WERI-Rb-1 (cell line): Measurements from ENCODE around the gene OSGEPL1.
"Not testable (repeated sequence)": the region's sequence is repeated elsewhere in the genome, so short reads cannot be mapped to it uniquely, and the experiment has no call there.

ENCODE experiments used
- DNase-seq: peaks from one replicate; pipeline ENCODE4 v3.0.0-alpha.2; 2020
- H3K27ac ChIP-seq: fragments of 250-450 bp; sonication (Bioruptor Pico); 2 replicates; pipeline ENCODE4 v1.5.1; 2020; ENCODE audit warnings: mild to moderate bottlenecking, moderate library complexity
- H3K27me3 ChIP-seq: fragments of 250-450 bp; sonication (Bioruptor Pico); 2 replicates; pipeline ENCODE4 v1.5.1; 2021; ENCODE audit warnings: mild to moderate bottlenecking, low read depth, moderate library complexity; ENCODE audit not compliant: insufficient read depth, severe bottlenecking
- H3K36me3 ChIP-seq: fragments of 250-450 bp; sonication (Bioruptor Pico); 2 replicates; pipeline ENCODE4 v1.5.1; 2020; ENCODE audit warnings: mild to moderate bottlenecking, moderate library complexity
- H3K4me3 ChIP-seq: 2 replicates; pipeline ENCODE4 v1.5.1; 2011; ENCODE audit warnings: low read depth, mild to moderate bottlenecking, control low read depth, low read length
- H3K9me3 ChIP-seq: fragments of 250-450 bp; sonication (Bioruptor Pico); 2 replicates; pipeline ENCODE4 v1.5.1; 2021; ENCODE audit warnings: mild to moderate bottlenecking, moderate library complexity; ENCODE audit not compliant: severe bottlenecking
- CTCF ChIP-seq: IDR thresholded peaks from 2 replicates; pipeline ENCODE4 v1.5.1; 2011; ENCODE audit warnings: low read depth, mild to moderate bottlenecking, control low read depth, inconsistent platforms, low read length

Gene OSGEPL1

DNA sequence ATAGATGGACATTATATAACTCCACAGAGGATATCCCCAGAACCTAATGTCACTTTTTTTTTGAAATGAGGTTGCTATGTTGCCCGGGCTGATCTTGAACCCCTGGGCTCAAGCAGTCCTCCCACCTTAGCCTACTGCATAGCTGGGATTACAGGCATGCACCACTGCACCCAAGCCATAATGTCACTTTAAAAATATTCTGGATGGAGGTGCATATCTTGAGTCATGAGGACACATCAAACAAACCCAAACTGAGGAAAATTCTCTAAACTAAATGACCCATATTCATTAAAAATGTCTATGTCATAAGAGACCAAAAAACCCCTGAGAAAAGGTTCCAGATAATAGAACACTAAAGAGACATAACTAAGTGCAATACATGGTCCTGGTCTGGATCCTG is 36.3 kb downstream of the OSGEPL1 start:
- Histone ChIP-seq H3K4me3 (no peak overlapping the region), H3K9me3 (no peaks in the 10 kb centered on the region), H3K27ac (no peak overlapping the region), H3K36me3 (no peaks in the 10 kb centered on the region), H3K27me3 (no peaks in the 10 kb centered on the region)
- no peak for TF ChIP-seq CTCF
- no peak for DNase-seq

DNA sequence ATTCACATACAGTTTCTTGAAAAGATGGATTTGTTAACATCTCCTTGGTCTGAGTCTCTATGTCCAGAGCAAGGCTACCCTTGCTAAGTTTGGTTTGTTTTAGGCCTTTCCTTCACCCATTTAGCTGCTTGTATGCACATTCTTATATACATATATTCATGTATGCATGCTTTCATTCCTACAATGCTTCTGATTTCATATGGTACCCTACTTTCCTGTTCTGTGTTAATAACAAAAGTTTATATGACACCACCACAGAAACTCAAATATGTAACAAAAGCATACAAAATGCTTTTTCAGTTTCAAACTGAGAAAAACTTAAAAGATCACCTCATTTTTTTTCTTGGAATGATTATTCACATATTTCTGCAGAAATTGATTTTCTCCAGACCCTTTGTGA is 39.4 kb downstream of the OSGEPL1 start:
- H3K36me3 ChIP-seq, result no peaks in the 10 kb centered on the region
- no peaks in the 10 kb centered on the region for H3K9me3 ChIP-seq
- no peak overlapping the region for H3K27ac ChIP-seq
- H3K4me3 ChIP-seq, result no peak overlapping the region
- H3K27me3 ChIP-seq, result no peaks in the 10 kb centered on the region
- DNase-seq, result no peak
- TF ChIP-seq CTCF, result no peak

DNA sequence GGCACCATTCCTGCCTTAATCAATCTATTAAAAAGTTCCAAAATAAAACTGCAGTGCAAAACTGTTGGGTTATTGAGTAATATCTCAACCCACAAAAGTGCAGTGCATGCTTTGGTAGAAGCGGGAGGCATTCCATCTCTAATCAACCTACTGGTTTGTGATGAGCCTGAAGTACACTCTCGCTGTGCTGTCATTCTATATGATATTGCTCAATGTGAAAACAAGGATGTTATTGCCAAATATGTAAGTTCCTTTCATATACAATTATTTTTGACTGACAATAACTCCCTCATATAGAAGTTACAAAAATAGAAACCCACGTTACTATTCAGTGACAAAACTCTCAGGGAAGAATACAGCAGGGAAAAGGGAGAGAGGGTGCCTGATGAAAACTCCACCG is 43.0 kb downstream of the OSGEPL1 start:
- no peak for TF ChIP-seq CTCF
- Histone ChIP-seq H3K27me3 (no peaks in the 10 kb centered on the region), H3K4me3 (no peak overlapping the region), H3K9me3 (peaks cover 7% of the 10 kb centered on the region), H3K27ac (no peak overlapping the region), H3K36me3 (no peaks in the 10 kb centered on the region)
- DNase-seq, result no peak

GRCh38 chr2:189717593-189717992 is 45.0 kb downstream of the OSGEPL1 start:
- H3K36me3 ChIP-seq, H3K4me3 ChIP-seq, DNase-seq, H3K27ac ChIP-seq, H3K9me3 ChIP-seq, H3K27me3 ChIP-seq: not testable (repeated sequence)

GRCh38 chr2:189709501-189710221 is 52.9 kb downstream of the OSGEPL1 start:
- TF ChIP-seq CTCF, result no peak
- H3K4me3 ChIP-seq, result no peak overlapping the region
- H3K36me3 ChIP-seq, result no peaks in the 10 kb centered on the region; the same call in 1 of the 2 replicates
- H3K27ac ChIP-seq, result no peak overlapping the region
- no peaks in the 10 kb centered on the region for H3K27me3 ChIP-seq
- no peak for DNase-seq
- H3K9me3 ChIP-seq, result no peaks in the 10 kb centered on the region

- Histone ChIP-seq H3K27me3 (no peaks in the 10 kb centered on the region), H3K36me3 (no peaks in the 10 kb centered on the region; the same call in 1 of the 2 replicates), H3K27ac (no peak overlapping the region), H3K9me3 (no peaks in the 10 kb centered on the region), H3K4me3 (no peak overlapping the region)
- DNase-seq, result no peak
- no peak for TF ChIP-seq CTCF
These were observed 60.5 kb downstream of the OSGEPL1 start for GRCh38 chr2:189702071-189702470.
